Ovary (tissue), 3 donors: ENCODE measurements around the gene NUBPL.

ENCODE experiments used
- CTCF ChIP-seq, 3 donors: fragments of 450-650 bp in 2 of 3; fragments of 200-600 bp in 1 of 3; IDR thresholded peaks; one replicate each; pipeline versions ENCODE4 v1.5.1 to v1.8.0; 2016 to 2022; ENCODE audit warnings: antibody characterized with exemption in 3 of 3, mild to moderate bottlenecking in 1 of 3
- POLR2A ChIP-seq: fragments of 450-650 bp; IDR thresholded peaks from one replicate; pipeline ENCODE4 v1.6.1; 2017; ENCODE audit warnings: antibody characterized with exemption, mild to moderate bottlenecking, moderate library complexity
- donor health status: DM: no; HTN: no; CAD: no.

GRCh38 chr14:31590206-31590605 is 29.0 kb downstream of the NUBPL start:
- TF ChIP-seq CTCF (IDR thresholded peaks at IDR 0.05), result no peak
- no peak for TF ChIP-seq POLR2A
